ENCODE measurements around the gene AUTS2.

- TF ChIP-seq CTCF (IDR thresholded peaks at IDR 0.05) (no peak), TEAD4 (CRISPR knock-in tag; IDR thresholded peaks at IDR 0.05) (no peak), AR (CRISPR knock-in tag; IDR thresholded peaks at IDR 0.05) (no peak), KAT7 (CRISPR knock-in tag; IDR thresholded peaks at IDR 0.05; ENCODE audit: borderline replicate concordance) (no peak), ZNF121 (CRISPR knock-in tag; IDR thresholded peaks at IDR 0.05) (no peak), MAX (CRISPR knock-in tag; IDR thresholded peaks at IDR 0.05) (no peak), EMX1 (CRISPR knock-in tag; IDR thresholded peaks at IDR 0.05) (no peak), ZNF232 (CRISPR knock-in tag; IDR thresholded peaks at IDR 0.05) (no peak), JUN (CRISPR knock-in tag; IDR thresholded peaks at IDR 0.05) (no peak)
Observed at GRCh38 chr7:70704831-70705346, 1106.6 kb downstream of the AUTS2 start.
